ENCODE measurements around the gene TMEM247.

The TMEM247 gene

DNA sequence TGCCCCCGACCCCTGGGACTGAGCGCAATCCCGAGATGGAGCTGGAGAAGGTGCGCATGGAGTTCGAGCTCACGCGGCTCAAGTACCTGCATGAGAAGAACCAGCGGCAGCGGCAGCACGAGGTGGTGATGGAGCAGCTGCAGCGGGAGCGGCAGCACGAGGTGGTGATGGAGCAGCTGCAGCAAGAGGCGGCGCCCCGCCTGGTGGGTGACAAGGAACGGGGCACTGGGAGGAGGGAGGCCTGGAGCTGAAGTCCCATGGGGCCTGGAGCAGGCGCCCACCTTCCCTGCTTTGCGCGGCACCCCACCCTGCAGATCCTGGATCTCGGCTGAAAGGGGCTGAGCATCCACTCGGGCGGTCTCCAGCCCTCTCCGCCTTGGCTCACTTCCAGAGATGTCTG lies 1.2 kb downstream of the TMEM247 start:
- Histone ChIP-seq H3K4me3 (no peak overlapping the region), H3K27ac (no peak overlapping the region)
- DNase-seq (ENCODE audit: low spot score) = no peak
- no peak for TF ChIP-seq CTCF (IDR thresholded peaks at IDR 0.05)

GRCh38 chr2:46481198-46482193 lies 2.1 kb downstream of the TMEM247 start:
- DNase-seq (ENCODE audit: low spot score) = no peak
- Histone ChIP-seq H3K4me3 (no peak overlapping the region), H3K27ac (no peak overlapping the region)
- no peak for TF ChIP-seq CTCF (IDR thresholded peaks at IDR 0.05)

GRCh38 chr2:46482490-46482889 lies 3.1 kb downstream of the TMEM247 start:
- Histone ChIP-seq H3K27ac (no peak overlapping the region), H3K4me3 (no peak overlapping the region)
- no peak for TF ChIP-seq CTCF (IDR thresholded peaks at IDR 0.05)
- DNase-seq (ENCODE audit: low spot score) = peak; percentile 8

GRCh38 chr2:46485002-46485401 lies 5.6 kb downstream of the TMEM247 start:
- DNase-seq (ENCODE audit: low spot score) = peak; percentile 55
- no peak for TF ChIP-seq CTCF (IDR thresholded peaks at IDR 0.05)
- no peak overlapping the region for H3K4me3 ChIP-seq
- H3K27ac ChIP-seq = no peak overlapping the region

GRCh38 chr2:46486436-46486835 lies 7.1 kb downstream of the TMEM247 start:
- Histone ChIP-seq H3K27ac (no peak overlapping the region), H3K4me3 (no peak overlapping the region)
- TF ChIP-seq CTCF (IDR thresholded peaks at IDR 0.05) = no peak
- no peak for DNase-seq (ENCODE audit: low spot score)

- H3K4me3 ChIP-seq = no peak overlapping the region
- DNase-seq (ENCODE audit: low spot score) = peak; percentile 71
- no peak for TF ChIP-seq CTCF (IDR thresholded peaks at IDR 0.05)
- peak overlapping the region; percentile 16 to 68 for H3K27ac ChIP-seq
Observed at GRCh38 chr2:46487667-46488335, 8.4 kb downstream of the TMEM247 start.
